NCI-H1694 treated with DMSO at 0.1 percent for 48 hours (cell line): Measurements from ENCODE around the gene MPI.

Experiments
- DNase-seq: peaks from one replicate; lab custom pipeline; 2025; lab: John Stamatoyannopoulos, UW

The MPI gene

DNA sequence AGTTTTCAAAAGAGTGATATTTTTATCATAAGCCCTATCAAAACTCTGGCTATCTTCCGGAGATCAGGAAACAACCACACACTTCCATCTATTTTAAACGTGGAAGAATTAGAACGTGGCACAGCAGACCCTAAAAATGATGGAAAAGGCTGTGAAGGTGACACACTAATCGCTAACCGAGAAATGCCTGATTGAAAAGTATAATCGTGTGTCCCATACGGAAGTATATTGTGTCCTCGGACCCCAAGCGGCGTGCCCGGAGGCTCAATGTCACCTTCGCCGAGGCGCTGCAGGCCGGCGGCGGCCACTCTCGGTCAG, 47.4 kb downstream of the MPI start:
- no peak for DNase-seq

DNA sequence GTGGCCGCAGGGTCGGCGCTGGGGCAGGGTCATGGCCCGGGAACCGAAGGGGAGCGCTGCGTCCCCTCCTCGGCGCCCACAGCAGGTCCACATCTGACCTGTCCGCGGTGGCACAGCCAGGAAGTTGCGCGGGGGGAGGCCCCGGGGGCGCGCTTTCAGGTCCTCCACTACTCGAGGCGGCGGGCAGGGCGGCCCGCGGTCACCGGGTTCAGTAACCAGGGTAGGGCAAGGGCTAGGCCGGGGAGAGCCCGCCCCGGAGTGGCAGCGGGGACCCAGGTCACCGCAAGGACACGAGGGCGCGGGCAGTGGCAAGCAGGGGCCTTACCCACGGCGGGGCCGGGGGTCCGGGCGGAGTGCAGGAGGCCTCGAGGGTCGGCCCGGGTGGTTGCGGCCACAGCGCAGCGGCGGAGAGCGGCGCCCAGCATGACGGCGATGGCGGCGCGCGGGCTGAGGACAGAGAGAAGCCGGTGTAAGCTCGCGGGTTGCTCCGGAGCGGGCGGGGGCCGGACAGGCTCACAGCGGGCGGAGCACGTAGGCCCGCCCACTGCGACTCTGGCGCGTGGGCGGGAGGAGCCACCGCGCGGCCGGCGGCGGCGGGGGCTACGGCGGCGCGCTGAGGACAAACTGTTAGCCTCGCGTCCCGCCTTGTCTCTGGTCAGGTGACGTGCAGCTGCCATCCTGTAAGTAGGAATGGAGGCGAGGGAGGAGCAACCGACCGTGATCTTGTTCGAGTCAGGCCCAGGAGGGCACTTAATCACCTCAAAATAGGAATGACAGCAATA, 47.9 kb downstream of the MPI start, which contains the start of gene COX5A:
COX5A (minus strand) TSS at position 484 of the 782 bp plus-strand sequence; CDS start at position 425, 59 bp downstream.
- peak; percentile 88 for DNase-seq

DNA sequence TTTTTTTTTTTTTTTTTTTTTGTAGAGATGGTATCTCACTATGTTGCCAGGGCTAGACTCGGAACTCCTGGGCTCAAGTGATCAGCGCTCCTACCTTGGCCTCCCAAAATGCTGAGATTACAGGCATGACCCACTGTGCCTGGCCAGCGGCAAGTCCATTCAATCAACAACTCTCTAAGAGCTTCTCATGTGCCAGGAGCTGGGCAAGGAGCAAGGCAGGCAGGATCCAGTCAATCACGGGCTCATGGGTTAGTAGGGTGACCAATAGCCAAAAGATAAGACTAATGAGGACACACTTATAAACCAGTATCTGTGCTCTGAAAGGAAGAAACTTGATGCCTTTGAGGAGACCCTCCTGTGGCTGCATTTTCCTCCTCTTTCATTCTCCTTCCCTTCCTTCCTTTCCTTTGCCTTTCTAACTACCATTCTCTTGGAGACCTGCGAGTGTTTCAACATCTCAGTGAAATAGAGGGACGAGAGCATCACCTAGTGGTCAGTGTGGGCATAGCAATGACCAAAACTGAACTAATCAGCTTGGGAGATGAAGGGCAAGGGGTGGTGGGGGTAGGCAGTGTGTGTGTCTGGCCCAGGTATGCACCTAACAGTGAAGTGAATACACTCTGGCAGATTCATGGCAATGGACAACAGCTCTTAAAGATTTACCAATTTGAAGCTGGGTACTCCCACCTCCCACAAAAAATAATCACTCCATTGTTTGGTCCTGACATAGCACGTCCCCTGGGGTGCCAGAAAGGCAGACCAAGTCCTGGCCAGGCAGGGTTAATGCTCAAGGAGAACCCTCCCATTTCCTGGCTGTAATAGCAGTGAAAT, 60.5 kb downstream of the MPI start:
- peak; percentile 42 for DNase-seq

DNA sequence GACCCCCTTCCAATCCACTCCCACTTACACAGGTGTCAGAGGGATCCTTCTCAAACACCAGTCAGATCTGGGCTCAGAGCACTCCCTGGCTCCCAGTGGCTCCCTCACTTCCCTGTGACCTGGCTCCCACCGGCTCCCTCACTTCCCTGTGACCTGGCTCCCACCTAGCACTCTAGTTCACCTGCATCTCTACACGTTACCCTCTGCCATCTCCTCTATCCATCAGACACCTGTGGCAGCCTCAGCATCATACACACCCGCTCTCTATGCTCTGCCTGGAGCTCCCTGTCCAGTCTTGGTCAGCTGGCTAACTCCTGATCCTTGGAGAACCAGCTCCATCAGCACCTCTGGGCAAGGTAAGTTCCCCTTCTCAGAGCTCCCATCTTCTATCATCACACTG, 61.2 kb downstream of the MPI start:
- DNase-seq: no peak
